ENCODE measurements around the gene C1QTNF4.
"Not testable (repeated sequence)": the region's sequence is repeated elsewhere in the genome, so short reads cannot be mapped to it uniquely, and the experiment has no call there.

The C1QTNF4 gene

GRCh38 chr11:47593934-47594855, at the start of gene C1QTNF4:
Gene C1QTNF4 (minus strand): TSS chr11:47594411. CDS start chr11:47590810, 3,601 bp downstream.
- no peak for TF ChIP-seq ZFX (IDR thresholded peaks at IDR 0.05)
- TF ChIP-seq, protein P1, sequence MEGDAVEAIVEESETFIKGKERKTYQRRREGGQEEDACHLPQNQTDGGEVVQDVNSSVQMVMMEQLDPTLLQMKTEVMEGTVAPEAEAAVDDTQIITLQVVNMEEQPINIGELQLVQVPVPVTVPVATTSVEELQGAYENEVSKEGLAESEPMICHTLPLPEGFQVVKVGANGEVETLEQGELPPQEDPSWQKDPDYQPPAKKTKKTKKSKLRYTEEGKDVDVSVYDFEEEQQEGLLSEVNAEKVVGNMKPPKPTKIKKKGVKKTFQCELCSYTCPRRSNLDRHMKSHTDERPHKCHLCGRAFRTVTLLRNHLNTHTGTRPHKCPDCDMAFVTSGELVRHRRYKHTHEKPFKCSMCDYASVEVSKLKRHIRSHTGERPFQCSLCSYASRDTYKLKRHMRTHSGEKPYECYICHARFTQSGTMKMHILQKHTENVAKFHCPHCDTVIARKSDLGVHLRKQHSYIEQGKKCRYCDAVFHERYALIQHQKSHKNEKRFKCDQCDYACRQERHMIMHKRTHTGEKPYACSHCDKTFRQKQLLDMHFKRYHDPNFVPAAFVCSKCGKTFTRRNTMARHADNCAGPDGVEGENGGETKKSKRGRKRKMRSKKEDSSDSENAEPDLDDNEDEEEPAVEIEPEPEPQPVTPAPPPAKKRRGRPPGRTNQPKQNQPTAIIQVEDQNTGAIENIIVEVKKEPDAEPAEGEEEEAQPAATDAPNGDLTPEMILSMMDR (conservative IDR thresholded peaks at IDR 0.05) = no peak
- no peak within 1 kb of the TSS for H3K27ac ChIP-seq

DNA sequence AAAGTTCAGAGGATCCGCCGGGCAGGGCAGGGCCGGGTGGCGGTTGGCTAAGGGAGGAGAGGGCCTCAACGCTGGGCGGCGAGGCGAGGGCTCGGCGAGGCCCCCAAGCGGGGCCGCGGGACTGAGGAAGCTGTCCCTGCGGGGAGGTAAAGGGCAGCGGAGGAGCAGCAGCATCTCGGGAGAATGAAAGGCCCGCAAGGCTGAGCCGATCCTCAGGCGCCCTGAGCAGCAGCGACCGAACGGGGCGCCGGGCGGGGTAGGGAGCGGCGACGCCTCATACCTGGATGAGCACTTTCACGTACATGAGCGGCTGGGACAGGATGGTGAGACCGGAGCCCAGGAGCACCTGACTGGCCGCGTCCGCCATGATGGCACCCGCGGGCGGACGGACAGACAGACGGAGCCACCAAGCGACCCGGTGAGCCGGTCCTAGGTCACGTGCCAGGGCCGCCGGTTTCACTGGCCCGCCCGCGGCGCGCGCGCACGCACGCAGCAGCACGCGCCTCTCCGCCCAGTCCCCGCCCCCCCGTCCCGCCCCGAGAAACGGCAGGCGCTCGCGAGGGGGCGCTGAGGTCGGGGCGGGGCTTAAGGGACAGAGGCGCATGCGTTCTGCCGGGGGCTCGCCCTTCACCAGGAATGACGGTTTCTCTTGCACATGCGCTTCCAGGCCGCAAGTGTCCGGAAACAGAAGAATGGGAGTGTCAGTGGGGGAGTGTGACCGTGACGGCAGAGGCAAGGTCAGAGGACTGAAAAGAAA, 48.1 kb upstream of the C1QTNF4 start, which contains the start of gene MTCH2:
Gene MTCH2, minus strand, starts transcription at position 461 of the 757 bp plus-strand sequence. Its CDS starts 94 bp downstream, at position 367.
- peak within 1 kb of the TSS; percentile 98 for H3K27ac ChIP-seq
- TF ChIP-seq, protein P1 (conservative IDR thresholded peaks at IDR 0.05) = peak; percentile 54
- peak; percentile 90 for TF ChIP-seq ZFX (IDR thresholded peaks at IDR 0.05)

GRCh38 chr11:47641600-47642098, 47.4 kb upstream of the C1QTNF4 start:
- no peak for TF ChIP-seq ZFX (IDR thresholded peaks at IDR 0.05)
- TF ChIP-seq, protein P1 (conservative IDR thresholded peaks at IDR 0.05) = no peak
- H3K27ac ChIP-seq = peak overlapping the region; percentile 98

DNA sequence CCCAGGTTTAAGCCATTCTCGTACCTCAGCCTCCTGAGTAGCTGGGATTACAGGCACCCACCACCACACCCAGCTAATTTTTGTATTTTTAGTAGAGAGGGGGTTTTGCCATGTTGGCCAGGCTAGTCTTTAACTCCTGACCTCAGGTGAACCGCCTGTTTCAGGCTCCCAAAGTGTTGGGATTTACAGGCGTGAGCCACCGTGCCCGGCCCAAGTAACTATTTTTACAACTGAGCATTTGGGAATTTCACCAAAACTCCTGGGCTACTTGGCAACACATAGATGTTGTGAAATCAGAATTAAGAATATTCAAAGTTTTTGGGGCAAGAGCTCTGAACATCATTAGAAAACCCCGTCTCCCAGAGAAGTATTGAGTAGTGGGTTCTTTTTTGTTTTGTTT, 46.3 kb upstream of the C1QTNF4 start:
- H3K27ac ChIP-seq = peak overlapping the region; percentile 98

GRCh38 chr11:47636331-47636730, 42.1 kb upstream of the C1QTNF4 start:
- H3K27ac ChIP-seq = not testable (repeated sequence)

GRCh38 chr11:47631473-47631872, 37.3 kb upstream of the C1QTNF4 start:
- no peak overlapping the region for H3K27ac ChIP-seq
- TF ChIP-seq, protein P1 (conservative IDR thresholded peaks at IDR 0.05) = no peak

DNA sequence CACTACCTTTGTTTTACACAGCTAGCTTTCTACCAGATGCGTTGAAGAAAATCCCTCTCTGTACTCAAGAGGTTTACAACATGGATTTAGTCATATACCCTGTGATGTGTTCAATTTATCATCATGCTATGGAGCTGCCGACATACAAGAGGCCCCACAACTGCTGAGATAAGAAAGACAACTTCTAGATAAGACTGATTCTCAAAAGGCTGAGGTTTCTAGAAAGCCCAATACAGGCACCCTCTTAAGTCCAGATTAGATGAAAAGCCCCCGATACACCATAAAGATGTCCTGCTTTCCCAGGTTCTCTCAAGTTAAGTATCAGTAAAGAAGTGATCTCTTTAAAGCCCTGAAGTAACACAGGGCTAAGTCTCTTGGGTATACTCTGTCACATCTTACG, 33.8 kb upstream of the C1QTNF4 start:
- no peak for TF ChIP-seq ZFX (IDR thresholded peaks at IDR 0.05)
- TF ChIP-seq, protein P1 (conservative IDR thresholded peaks at IDR 0.05) = no peak
- H3K27ac ChIP-seq = no peak overlapping the region

DNA sequence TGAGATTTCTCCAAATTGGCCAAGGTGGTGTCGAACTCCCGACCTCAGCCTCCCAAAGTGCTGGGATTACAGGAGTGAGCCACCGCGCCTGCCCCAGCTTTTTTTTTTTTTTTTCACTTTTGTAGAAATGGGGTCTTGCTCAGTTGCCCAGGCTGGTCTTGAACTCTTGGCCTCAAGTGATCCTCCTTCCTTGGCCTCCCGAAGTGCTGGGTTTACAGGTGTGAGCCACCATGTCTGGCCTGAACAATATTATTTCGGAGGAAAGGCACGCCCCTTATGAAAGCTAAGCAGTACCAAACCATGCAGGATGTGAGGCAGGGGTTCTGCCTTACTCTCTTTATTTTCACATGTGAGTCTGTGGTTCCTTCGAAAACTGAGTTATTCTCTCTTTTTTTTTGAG, 32.0 kb upstream of the C1QTNF4 start:
- TF ChIP-seq, protein P1 (conservative IDR thresholded peaks at IDR 0.05) = no peak
- TF ChIP-seq ZFX (IDR thresholded peaks at IDR 0.05) = no peak
- no peak overlapping the region for H3K27ac ChIP-seq
